Ishikawa (cell line): ENCODE data around the gene CLN6.

Experiments used
- CEBPB ChIP-seq: IDR thresholded peaks from 2 replicates; pipeline ENCODE4 v1.6.1; 2012
- CREB1 ChIP-seq: IDR thresholded peaks from 2 replicates; pipeline ENCODE4 v1.6.1; 2012; ENCODE audit warnings: low read depth
- EGR1 ChIP-seq: IDR thresholded peaks from 2 replicates; pipeline ENCODE4 v1.6.1; 2012
- EP300 ChIP-seq: IDR thresholded peaks from 2 replicates; pipeline ENCODE4 v1.6.1; 2012; ENCODE audit warnings: borderline replicate concordance
- FOXM1 ChIP-seq: IDR thresholded peaks from 2 replicates; pipeline ENCODE4 v1.6.1; 2012; ENCODE audit warnings: low read depth, borderline replicate concordance
- MAX ChIP-seq: IDR thresholded peaks from 2 replicates; pipeline ENCODE4 v1.6.1; 2012
- NFIC ChIP-seq: IDR thresholded peaks from 2 replicates; pipeline ENCODE4 v1.6.1; 2012
- RAD21 ChIP-seq: IDR thresholded peaks from 2 replicates; pipeline ENCODE4 v1.6.1; 2012; ENCODE audit warnings: low read depth
- REST ChIP-seq: IDR thresholded peaks from 2 replicates; pipeline ENCODE4 v1.6.1; 2012; ENCODE audit warnings: low read depth, mild to moderate bottlenecking
- TAF1 ChIP-seq: IDR thresholded peaks from 2 replicates; pipeline ENCODE4 v1.6.1; 2012; ENCODE audit warnings: low read depth, mild to moderate bottlenecking
- TCF12 ChIP-seq: IDR thresholded peaks from 2 replicates; pipeline ENCODE4 v1.6.1; 2012; ENCODE audit warnings: low read depth
- TEAD4 ChIP-seq: IDR thresholded peaks from 2 replicates; pipeline ENCODE4 v1.6.1; 2012
- USF1 ChIP-seq: IDR thresholded peaks from 2 replicates; pipeline ENCODE4 v1.6.1; 2012
- YY1 ChIP-seq: IDR thresholded peaks from 2 replicates; pipeline ENCODE4 v1.6.1; 2012; ENCODE audit warnings: low read depth
- ZBTB7A ChIP-seq: IDR thresholded peaks from 2 replicates; pipeline ENCODE4 v1.6.1; 2012; ENCODE audit warnings: low read depth

Gene CLN6

GRCh38 chr15:68220489-68220888 is 9.0 kb downstream of the CLN6 start:
- TF ChIP-seq USF1 (no peak), CEBPB (no peak), EP300 (no peak), YY1 (no peak), MAX (no peak), ZBTB7A (no peak), RAD21 (no peak)

GRCh38 chr15:68218847-68219798 is 10.4 kb downstream of the CLN6 start:
- TF ChIP-seq USF1 (peak; percentile 86), TAF1 (no peak)

DNA sequence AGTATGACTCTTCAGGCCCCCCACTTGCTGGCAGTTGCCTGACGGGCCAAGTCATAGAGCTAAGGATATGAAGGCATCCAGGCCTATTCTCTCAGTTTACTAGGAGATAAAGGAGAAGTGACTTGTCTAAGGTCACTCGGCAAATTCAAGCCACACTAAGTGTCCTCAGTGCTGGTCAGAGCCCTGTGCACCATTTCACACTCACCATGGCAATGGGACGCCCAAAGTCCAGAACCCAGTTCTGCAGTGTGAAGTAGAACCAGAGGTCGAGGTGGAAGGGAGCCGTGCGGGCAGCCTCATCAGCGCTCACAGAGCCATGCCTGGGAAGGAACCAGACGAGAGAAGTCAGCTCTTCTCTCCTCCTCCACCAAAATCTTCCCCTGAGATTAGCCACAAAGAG is 11.2 kb downstream of the CLN6 start:
- no peak for TF ChIP-seq RAD21
- TF ChIP-seq USF1 = no peak
- TF ChIP-seq EGR1 = no peak
- no peak for TF ChIP-seq ZBTB7A
- no peak for TF ChIP-seq YY1
- no peak for TF ChIP-seq TEAD4

GRCh38 chr15:68217341-68217740 is 12.2 kb downstream of the CLN6 start:
- TF ChIP-seq USF1 = no peak
- no peak for TF ChIP-seq CEBPB
- no peak for TF ChIP-seq TEAD4
- TF ChIP-seq CREB1 = no peak
- no peak for TF ChIP-seq ZBTB7A
- TF ChIP-seq TCF12 = no peak
- TF ChIP-seq YY1 = no peak
- TF ChIP-seq TAF1 = no peak
- TF ChIP-seq REST = no peak
- no peak for TF ChIP-seq NFIC
- TF ChIP-seq FOXM1 = no peak
- TF ChIP-seq RAD21 = no peak

- TF ChIP-seq MAX (no peak), USF1 (no peak), CEBPB (no peak), EGR1 (no peak), RAD21 (no peak), TAF1 (no peak), CREB1 (no peak), YY1 (no peak), REST (no peak), NFIC (no peak), TCF12 (no peak), EP300 (no peak), ZBTB7A (no peak)
Measured at GRCh38 chr15:68214838-68215254, 14.7 kb downstream of the CLN6 start.
